Activated CD4-positive, alpha-beta T cell treated with anti-CD3 and anti-CD28 coated beads, Interleukin-2, amount 10 ng/mL, durations not matched to agents 7 days and 5 days (primary cell): Measurements from ENCODE around the gene TWIST2. TPM values are rescaled to one million over a fixed set of nuclear protein-coding genes. Genes with fewer than 3 reads are reported as not detected.

Experiments used
- CTCF ChIA-PET: fragments of 350-600 bp; sonication (Branson Sonifier 250); formaldehyde crosslinking; loops from one replicate; lab custom pipeline; 2021; ENCODE audit warnings: antibody characterized with exemption; lab: Charles Lee
- POLR2A ChIA-PET: fragments of 350-600 bp; sonication (Branson Sonifier 250); formaldehyde crosslinking; loops from one replicate; lab custom pipeline; 2021; ENCODE audit warnings: antibody characterized with exemption; lab: Charles Lee
- DNase-seq: peaks from one replicate; pipeline ENCODE4 v3.0.0-alpha.2; 2020
- H3K27ac Mint-ChIP-seq: one replicate; pipeline ENCODE4 v1.8.0; 2021; ENCODE audit warnings: mild to moderate bottlenecking, moderate library complexity, mixed read lengths
- H3K27me3 Mint-ChIP-seq: one replicate; pipeline ENCODE4 v1.8.0; 2021; ENCODE audit warnings: mixed read lengths
- H3K36me3 Mint-ChIP-seq: one replicate; pipeline ENCODE4 v1.8.0; 2021; ENCODE audit warnings: low read depth, mixed read lengths
- H3K4me1 Mint-ChIP-seq: one replicate; pipeline ENCODE4 v1.8.0; 2021; ENCODE audit warnings: mixed read lengths
- H3K4me3 Mint-ChIP-seq: one replicate; pipeline ENCODE4 v1.8.0; 2021; ENCODE audit warnings: mild to moderate bottlenecking, moderate library complexity, mixed read lengths
- H3K9me3 Mint-ChIP-seq: one replicate; pipeline ENCODE4 v1.8.0; 2021; ENCODE audit warnings: mixed read lengths
- total RNA-seq, 2 experiments: library from RNA; stranded (reverse); gene quantifications; one replicate each; pipeline ENCODE4 v1.2.3, GENCODE V29; 2021

Gene TWIST2
- total RNA-seq, 2 experiments from 2014 or later: not detected

DNA sequence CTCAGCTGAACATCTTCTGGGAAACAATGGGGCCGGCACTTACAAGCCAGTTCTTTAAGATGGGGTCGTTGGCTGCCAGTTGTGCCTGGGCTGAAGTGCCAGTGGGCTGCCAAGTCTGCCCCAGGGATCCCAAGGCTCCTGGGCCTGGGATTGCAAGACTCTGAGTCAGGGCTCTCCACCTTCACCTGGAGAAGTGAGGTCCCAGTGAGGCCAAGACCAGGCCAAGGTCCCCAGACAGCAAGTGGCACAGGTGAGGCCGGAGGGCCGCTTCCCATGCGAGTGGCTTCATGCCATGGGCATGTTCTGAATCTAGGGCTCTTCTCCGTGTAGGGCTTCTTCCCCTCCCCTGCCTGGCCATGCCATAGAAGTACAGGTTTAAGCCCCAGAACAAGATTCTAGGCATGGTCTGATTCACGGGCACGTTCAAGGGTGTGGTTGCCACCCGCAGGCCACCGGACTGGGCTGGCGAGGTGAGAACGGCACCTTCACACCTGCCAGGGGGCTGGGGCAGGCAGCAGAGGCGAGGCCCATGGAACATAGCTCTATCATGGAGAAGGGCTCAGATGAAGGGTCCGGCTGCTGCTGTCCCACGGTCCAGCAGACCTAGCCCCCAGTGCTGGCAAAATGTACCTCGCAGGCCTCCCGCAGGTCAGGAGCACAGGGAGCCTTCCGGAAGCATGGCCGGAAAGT, 36.4 kb downstream of the TWIST2 start:
- Mint-ChIP-seq H3K27me3 (no peaks in the 10 kb centered on the region), H3K4me3 (no peak overlapping the region), H3K9me3 (no peaks in the 10 kb centered on the region), H3K36me3 (no peaks in the 10 kb centered on the region), H3K4me1 (no peaks in the 10 kb centered on the region), H3K27ac (no peak overlapping the region)
- ChIA-PET POLR2A (no interaction called here), CTCF (no interaction called here)
- no peak for DNase-seq

DNA sequence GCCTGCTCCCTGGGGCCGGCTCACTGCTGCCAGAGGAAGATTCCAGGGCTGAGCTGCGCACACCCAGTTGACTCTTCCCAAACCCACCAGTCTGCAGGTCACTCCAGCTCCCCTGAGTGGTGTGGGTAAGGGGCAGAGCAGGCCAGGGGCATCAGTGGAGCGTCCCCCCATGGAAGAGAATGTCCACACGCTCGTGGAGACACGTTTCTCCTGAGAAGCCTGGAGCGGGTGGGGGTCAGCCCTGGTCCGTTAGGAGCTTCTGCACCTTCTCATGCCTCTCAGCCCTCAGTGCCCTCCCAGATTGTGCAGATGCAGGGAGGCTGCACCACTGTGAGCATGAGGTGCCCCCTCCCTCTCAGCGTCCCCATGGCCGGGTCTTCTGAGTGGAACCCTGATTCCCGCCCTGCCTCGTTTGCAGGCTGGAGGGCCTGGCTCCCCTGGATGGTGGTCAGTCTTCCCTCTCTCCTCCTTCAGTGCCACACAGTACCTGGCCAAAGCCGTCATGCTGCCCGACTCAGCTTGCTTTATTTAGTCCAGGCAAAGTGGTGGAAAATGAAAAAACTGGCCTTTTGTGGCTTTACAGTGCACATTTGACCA, 37.0 kb downstream of the TWIST2 start:
- ChIA-PET CTCF (no interaction called here), POLR2A (no interaction called here)
- H3K4me3 Mint-ChIP-seq: no peak overlapping the region
- DNase-seq: no peak
- no peaks in the 10 kb centered on the region for H3K4me1 Mint-ChIP-seq
- H3K27ac Mint-ChIP-seq: no peak overlapping the region
- no peaks in the 10 kb centered on the region for H3K9me3 Mint-ChIP-seq
- H3K36me3 Mint-ChIP-seq: no peaks in the 10 kb centered on the region
- H3K27me3 Mint-ChIP-seq: no peaks in the 10 kb centered on the region

DNA sequence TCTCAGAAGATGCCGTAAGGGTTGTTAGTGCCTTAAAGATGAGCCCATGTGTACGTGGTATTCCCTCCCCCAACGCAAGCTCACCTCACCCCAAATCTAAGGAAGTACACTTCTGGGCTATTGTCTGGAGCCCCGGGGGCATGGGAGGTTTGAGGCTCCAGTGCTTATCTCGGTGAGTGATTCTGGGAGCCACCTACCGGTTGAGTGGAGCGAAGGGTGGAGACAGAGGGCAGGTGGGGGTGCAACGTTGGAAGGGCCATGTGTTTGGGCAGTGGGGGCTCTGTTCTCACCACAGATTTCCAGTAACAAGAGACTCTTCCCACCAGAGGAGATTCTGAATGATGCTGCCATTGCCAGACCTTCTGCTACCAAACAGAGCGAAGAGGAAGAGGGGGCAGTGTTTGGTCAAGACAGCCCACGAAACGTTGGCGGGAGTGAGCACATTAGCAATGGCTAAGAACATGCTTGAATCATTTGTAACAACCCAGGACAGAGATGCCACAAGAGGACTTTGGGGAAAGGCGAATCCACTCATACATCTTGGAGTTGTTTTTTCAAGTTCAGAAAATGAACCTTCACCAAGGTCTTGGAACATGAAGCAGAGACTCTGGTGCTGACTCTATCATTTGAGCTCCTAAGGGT, 38.7 kb downstream of the TWIST2 start:
- no peak for DNase-seq
- ChIA-PET POLR2A (no interaction called here), CTCF (no interaction called here)
- Mint-ChIP-seq H3K36me3 (no peaks in the 10 kb centered on the region), H3K9me3 (no peaks in the 10 kb centered on the region), H3K4me1 (no peaks in the 10 kb centered on the region), H3K4me3 (no peak overlapping the region), H3K27ac (no peak overlapping the region), H3K27me3 (no peaks in the 10 kb centered on the region)

DNA sequence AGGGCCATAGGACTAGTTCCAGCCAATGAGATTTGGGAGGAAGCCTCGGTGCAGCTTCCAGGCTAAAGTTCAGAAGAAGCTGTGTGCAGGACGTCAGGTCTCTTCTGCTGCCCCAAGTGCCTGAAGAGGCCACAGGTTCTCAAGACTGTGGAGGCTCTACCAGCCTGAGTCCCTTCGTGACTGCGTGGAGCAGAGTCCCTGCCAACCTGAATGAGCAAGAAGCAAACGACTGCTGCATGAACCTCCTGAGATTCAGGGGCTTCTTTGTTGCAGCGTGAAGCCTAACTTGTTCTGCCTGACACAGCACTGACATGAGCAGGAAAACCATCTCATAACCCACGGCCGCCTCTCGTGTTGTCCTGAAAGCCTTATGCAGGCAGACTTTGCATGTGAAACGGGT, 39.7 kb downstream of the TWIST2 start:
- CTCF ChIA-PET: interaction anchor here (0.8 kb wide), 1 partner anchor 45 kb away, joined by 3 read pairs; no protein-coding TSS in a partner anchor

DNA sequence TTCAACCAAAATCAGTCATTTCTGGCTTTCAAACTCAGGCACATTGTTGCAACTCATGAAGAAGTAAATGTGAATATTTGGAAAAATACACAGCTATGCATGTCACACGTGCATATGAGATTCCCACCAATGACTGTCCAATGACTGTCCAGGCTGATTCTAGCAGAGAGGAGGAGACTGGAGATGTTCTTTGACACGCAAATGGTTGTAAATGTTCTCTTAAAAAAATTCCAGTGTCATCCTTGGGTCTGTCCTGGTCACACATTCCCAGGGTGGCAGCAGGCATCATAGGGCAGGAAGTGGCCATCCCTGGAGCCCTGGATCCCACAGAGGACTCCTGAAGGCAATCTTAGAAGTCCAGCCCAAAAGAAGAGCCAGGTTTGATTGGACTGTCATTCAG, 40.9 kb downstream of the TWIST2 start:
- no peaks in the 10 kb centered on the region for H3K9me3 Mint-ChIP-seq
- ChIA-PET POLR2A (no interaction called here), CTCF (no interaction called here)
- DNase-seq: no peak
- no peaks in the 10 kb centered on the region for H3K27me3 Mint-ChIP-seq
- H3K36me3 Mint-ChIP-seq: no peaks in the 10 kb centered on the region
- H3K27ac Mint-ChIP-seq: no peak overlapping the region
- H3K4me3 Mint-ChIP-seq: no peak overlapping the region
- no peaks in the 10 kb centered on the region for H3K4me1 Mint-ChIP-seq

More for the DNA sequence above, 39.7 kb downstream of the TWIST2 start:
- POLR2A ChIA-PET: no interaction called here
- H3K4me1 Mint-ChIP-seq: no peaks in the 10 kb centered on the region
- no peak for DNase-seq
- no peaks in the 10 kb centered on the region for H3K36me3 Mint-ChIP-seq
- no peaks in the 10 kb centered on the region for H3K9me3 Mint-ChIP-seq
- H3K4me3 Mint-ChIP-seq: no peak overlapping the region
- no peak overlapping the region for H3K27ac Mint-ChIP-seq
- no peaks in the 10 kb centered on the region for H3K27me3 Mint-ChIP-seq

DNA sequence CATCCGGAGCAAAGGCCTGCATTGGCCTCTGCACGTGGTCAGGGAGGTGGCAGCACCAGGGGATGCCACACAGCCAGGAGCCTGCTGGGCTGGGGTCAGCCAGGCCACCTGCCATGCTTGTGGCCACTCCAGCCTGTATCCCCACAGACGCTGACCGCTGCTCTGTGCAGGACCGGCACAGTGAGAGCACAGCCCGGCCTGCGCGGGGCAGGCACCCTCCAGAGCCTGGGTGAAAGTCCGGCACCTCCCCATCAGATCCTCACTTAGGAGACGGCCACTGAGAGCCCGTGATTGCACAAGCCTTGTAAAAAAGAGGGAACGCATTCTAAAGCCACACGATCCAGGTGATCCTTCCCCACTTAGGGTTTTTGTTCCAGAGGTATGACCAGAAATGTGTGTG, 42.2 kb downstream of the TWIST2 start:
- no peak overlapping the region for H3K27ac Mint-ChIP-seq
- H3K4me3 Mint-ChIP-seq: no peak overlapping the region
- no peaks in the 10 kb centered on the region for H3K27me3 Mint-ChIP-seq
- POLR2A ChIA-PET: no interaction called here
- no peaks in the 10 kb centered on the region for H3K9me3 Mint-ChIP-seq
- no peaks in the 10 kb centered on the region for H3K36me3 Mint-ChIP-seq
- H3K4me1 Mint-ChIP-seq: no peaks in the 10 kb centered on the region
- DNase-seq: no peak
- CTCF ChIA-PET: no interaction called here

DNA sequence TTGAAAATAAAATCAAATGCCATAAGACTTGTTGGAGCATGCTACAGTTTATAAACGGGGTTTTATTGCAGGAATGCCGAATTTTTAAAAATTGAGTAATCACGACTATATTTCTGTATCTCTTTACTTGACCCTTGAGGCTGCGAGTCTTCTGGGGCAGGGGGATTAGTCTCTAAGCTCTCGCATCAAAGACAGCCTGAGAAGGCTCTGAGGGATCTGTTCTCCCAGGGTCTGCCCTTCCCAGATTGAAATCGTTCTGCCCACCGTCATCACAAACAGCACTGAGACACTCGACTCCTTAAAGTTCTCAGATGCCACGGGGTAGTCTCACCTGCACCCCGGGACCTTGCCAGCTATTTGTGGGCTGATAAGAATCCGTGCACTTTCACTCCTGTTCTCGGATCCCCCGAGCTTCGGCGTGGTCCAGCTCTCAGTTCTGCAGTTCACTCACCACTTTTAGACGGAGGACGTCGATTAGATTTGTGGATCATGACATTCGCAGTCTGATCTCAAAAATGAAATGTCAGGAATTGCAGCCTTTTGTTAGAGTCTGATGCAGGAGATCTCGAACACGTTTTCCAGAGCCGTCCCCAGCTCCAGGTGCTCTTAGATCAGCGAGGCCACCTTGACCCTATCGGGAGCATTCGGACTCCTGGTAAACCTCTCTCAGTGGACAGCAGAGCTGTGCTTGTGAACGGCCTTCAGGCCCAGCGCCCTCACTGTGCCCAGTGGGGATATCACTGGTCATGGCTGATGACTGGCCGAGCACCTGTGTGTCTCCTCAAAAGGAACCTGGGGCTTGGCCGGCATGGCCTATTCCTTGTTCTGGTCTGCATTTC, 43.0 kb downstream of the TWIST2 start:
- no peaks in the 10 kb centered on the region for H3K36me3 Mint-ChIP-seq
- ChIA-PET POLR2A (no interaction called here), CTCF (no interaction called here)
- no peak for DNase-seq
- no peak overlapping the region for H3K27ac Mint-ChIP-seq
- no peak overlapping the region for H3K4me3 Mint-ChIP-seq
- H3K9me3 Mint-ChIP-seq: no peaks in the 10 kb centered on the region
- no peaks in the 10 kb centered on the region for H3K27me3 Mint-ChIP-seq
- H3K4me1 Mint-ChIP-seq: no peaks in the 10 kb centered on the region

DNA sequence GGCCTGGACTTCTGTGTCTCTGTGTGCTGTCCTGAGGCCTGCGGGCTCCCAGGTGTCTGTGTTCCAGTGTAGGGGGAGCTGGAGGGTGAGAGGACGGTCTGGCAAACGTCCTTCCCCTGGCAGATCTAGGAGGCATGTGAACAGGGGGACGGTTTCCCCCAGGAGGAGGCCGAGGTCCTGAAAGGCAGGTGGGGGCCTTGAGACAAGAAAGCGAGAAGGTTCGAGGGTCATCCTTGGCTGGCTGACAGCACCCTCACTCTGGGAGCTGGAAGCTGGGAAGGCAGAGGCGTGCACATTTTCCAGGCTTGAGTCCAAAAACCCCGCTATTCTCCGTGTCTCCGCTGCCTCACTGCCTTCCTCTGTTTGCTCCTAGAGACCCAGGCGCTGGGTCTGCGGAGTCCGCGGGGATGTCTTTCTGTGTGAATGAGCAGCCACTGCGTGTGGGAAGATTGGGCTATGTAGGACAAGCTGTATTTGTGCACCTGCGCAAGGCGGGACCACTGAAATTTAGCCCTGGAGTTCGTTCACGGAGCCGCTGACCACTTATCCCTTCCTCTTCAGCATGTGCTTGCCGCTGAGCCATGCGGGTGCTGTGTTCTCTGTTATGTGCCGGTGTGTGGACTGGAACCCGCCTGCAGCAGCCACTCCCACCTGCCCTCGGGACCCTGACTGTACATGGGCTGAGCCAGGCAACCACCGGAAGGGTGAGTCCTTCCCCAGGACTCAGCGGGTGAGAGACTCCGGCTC, 43.7 kb downstream of the TWIST2 start:
- no peak for DNase-seq
- Mint-ChIP-seq H3K27me3 (no peaks in the 10 kb centered on the region), H3K4me3 (no peak overlapping the region), H3K4me1 (no peaks in the 10 kb centered on the region), H3K36me3 (no peaks in the 10 kb centered on the region), H3K27ac (no peak overlapping the region), H3K9me3 (no peaks in the 10 kb centered on the region)
- ChIA-PET POLR2A (no interaction called here), CTCF (no interaction called here)

DNA sequence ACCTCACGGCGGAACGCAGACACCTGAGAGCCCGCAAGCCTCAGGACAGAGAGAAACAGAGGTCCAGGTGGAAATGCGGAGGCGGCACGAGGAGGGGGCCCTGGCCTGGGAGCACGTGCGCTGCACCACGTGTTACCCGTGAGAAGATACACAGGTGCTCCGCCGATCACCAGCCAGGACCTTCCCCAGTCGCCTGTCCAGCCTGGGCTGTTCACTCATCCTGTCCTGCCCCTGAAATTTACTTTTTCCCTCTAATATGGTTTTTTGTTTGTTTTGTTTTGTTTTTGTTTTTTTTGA, 44.3 kb downstream of the TWIST2 start:
- H3K4me3 Mint-ChIP-seq: no peak overlapping the region
- DNase-seq: no peak
- no peaks in the 10 kb centered on the region for H3K4me1 Mint-ChIP-seq
- no peaks in the 10 kb centered on the region for H3K9me3 Mint-ChIP-seq
- H3K27me3 Mint-ChIP-seq: no peaks in the 10 kb centered on the region
- no peaks in the 10 kb centered on the region for H3K36me3 Mint-ChIP-seq
- POLR2A ChIA-PET: no interaction called here
- H3K27ac Mint-ChIP-seq: no peak overlapping the region
- CTCF ChIA-PET: no interaction called here

DNA sequence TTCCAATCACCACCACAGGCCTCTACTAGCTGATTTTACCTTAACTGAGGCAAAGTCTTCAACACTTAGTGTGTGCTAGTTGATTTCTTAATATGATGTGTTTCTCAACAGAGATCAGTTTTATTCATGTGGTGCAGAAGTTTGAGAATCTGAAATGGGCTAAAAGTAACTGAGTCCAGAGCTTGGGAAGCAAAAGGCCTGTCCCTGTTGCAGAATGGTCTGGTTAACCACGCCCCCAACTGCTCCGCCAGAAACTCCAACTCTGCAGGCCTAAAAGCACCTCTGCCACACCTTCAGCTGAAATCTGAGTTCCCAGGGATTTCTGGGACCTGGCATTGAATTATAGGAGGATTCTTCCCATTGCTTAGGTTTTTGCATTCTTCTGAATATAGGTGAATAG, 44.9 kb downstream of the TWIST2 start:
- no peak overlapping the region for H3K4me3 Mint-ChIP-seq
- H3K36me3 Mint-ChIP-seq: no peaks in the 10 kb centered on the region
- H3K9me3 Mint-ChIP-seq: no peaks in the 10 kb centered on the region
- H3K27me3 Mint-ChIP-seq: no peaks in the 10 kb centered on the region
- ChIA-PET POLR2A (no interaction called here), CTCF (no interaction called here)
- no peak overlapping the region for H3K27ac Mint-ChIP-seq
- DNase-seq: no peak
- no peaks in the 10 kb centered on the region for H3K4me1 Mint-ChIP-seq

DNA sequence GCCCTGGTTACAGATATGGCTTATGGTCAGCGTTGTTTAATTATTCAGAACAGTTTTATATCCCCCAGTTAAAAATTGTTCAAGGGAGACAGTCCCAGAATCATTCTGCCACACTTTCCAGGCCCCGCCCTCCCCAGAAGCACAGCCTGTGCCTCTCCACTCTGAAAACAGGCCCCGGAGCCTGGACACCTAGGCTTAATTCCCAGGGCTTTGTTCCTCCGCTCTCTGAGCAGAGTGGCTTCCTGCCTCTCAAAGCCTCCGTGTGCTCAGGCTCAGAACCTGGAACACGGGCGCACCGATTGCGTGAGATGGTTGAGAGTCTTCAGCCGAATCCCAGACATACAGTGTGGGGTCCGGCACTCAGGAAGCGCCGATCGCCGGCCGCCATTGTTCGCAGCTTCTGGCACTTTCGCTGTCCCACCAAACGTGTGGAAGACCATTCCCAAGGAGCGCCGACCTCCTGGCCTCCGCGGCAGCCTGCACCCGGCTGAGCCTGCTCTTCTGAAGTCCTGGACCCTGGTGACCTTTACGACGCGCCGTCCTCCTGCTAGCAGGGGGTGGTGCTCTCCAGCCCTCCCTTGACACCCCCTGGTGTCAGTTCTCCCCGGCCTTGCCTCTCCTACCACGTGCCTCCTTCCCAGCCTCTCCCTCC, 45.6 kb downstream of the TWIST2 start:
- Mint-ChIP-seq H3K4me1 (no peaks in the 10 kb centered on the region), H3K27me3 (no peaks in the 10 kb centered on the region), H3K36me3 (no peaks in the 10 kb centered on the region), H3K9me3 (no peaks in the 10 kb centered on the region), H3K4me3 (no peak overlapping the region), H3K27ac (no peak overlapping the region)
- DNase-seq: no peak
- ChIA-PET POLR2A (no interaction called here), CTCF (no interaction called here)

DNA sequence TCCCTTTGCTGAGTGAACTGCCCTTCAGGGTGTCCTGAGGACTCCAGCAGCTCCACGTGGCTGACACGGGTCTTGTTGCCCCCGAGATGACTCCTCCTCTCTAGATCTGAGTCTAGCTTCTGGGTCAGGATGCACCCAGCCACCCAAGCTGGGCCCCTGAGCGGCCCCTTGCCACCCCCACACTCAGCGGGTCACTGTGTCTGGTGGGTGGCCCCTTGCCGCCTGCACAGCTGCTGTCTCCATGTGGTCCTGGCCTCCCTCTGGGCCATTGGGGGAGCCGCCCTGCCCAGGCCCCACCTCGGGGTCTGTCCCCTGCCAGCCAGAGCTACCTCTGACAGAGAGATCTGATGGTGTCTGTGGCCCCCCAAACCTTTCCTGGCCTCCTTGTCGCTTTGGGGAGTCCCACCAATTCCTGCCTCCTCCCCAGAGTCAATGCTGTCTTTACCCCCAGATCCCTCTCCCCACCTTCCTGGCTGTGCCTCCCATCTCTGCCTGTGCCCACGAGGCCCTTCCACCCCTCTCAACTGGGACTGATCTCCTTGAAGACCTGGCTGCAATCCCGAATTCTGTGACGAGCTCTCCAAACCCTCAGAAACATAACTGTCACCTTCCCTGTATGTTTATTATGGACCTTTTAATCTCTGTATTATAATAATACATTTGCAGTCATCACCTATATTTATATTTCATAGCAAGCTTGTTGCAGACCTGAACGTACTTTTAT, 46.5 kb downstream of the TWIST2 start:
- Mint-ChIP-seq H3K4me3 (no peak overlapping the region), H3K36me3 (no peaks in the 10 kb centered on the region), H3K27ac (no peak overlapping the region), H3K27me3 (no peaks in the 10 kb centered on the region), H3K9me3 (no peaks in the 10 kb centered on the region), H3K4me1 (no peaks in the 10 kb centered on the region)
- ChIA-PET POLR2A (no interaction called here), CTCF (no interaction called here)
- no peak for DNase-seq
